ENCODE measurements around the gene FBXO22. TPM values are rescaled to one million over a fixed set of nuclear protein-coding genes. Genes with fewer than 3 reads are reported as not detected.
A peak's percentile ranks its signal among the peaks of the same experiment; 100 is the strongest.
"Not testable (repeated sequence)": the region's sequence is repeated elsewhere in the genome, so short reads cannot be mapped to it uniquely, and the experiment has no call there.

FBXO22 gene
- polyA plus RNA-seq, 3 donors: 48.5 to 55.0 (median 50.7) TPM

GRCh38 chr15:75905231-75905630 lies 1.6 kb downstream of the FBXO22 start:
- DNase-seq: no peak

GRCh38 chr15:75910355-75910754 lies 6.7 kb downstream of the FBXO22 start:
- not testable (repeated sequence) for DNase-seq

GRCh38 chr15:75916978-75917377 lies 13.3 kb downstream of the FBXO22 start:
- DNase-seq: no peak

GRCh38 chr15:75918135-75918534 lies 14.5 kb downstream of the FBXO22 start:
- no peak for DNase-seq

GRCh38 chr15:75920079-75920478 lies 16.4 kb downstream of the FBXO22 start:
- DNase-seq: no peak

- DNase-seq: no peak
These were observed 18.3 kb downstream of the FBXO22 start for GRCh38 chr15:75921732-75922703.

- DNase-seq: no peak
These were observed 20.1 kb downstream of the FBXO22 start for GRCh38 chr15:75923756-75924155.

GRCh38 chr15:75924576-75924975 lies 20.9 kb downstream of the FBXO22 start:
- no peak for DNase-seq

GRCh38 chr15:75925440-75925839 lies 21.8 kb downstream of the FBXO22 start:
- no peak for DNase-seq

- no peak for DNase-seq
These were observed 23.3 kb downstream of the FBXO22 start for GRCh38 chr15:75926931-75927330.

- DNase-seq: no peak
These were observed 23.9 kb downstream of the FBXO22 start for GRCh38 chr15:75927601-75928000.

- DNase-seq: peak; percentile 41
These were observed 25.3 kb downstream of the FBXO22 start for GRCh38 chr15:75928680-75929608.

GRCh38 chr15:75929799-75930565 lies 26.3 kb downstream of the FBXO22 start:
- DNase-seq: no peak

- DNase-seq: no peak
These were observed 27.2 kb downstream of the FBXO22 start for GRCh38 chr15:75930866-75931265.

GRCh38 chr15:75942464-75942863 lies 38.8 kb downstream of the FBXO22 start:
- no peak for DNase-seq

- no peak for DNase-seq
These were observed 39.6 kb downstream of the FBXO22 start for GRCh38 chr15:75943246-75943645.

- DNase-seq: no peak
These were observed 40.1 kb downstream of the FBXO22 start for GRCh38 chr15:75943713-75944215.

- DNase-seq: no peak
These were observed 42.3 kb downstream of the FBXO22 start for GRCh38 chr15:75945953-75946352.

GRCh38 chr15:75947092-75947491 lies 43.4 kb downstream of the FBXO22 start:
- DNase-seq: no peak

- DNase-seq: no peak
These were observed 45.2 kb downstream of the FBXO22 start for GRCh38 chr15:75948761-75949296.

GRCh38 chr15:75952525-75952924 lies 48.8 kb downstream of the FBXO22 start:
- no peak for DNase-seq

All from renal pelvis (tissue), 4 donors.